IMR-90 (cell line): ENCODE measurements around the gene PGK2. TPM values are rescaled to one million over a fixed set of nuclear protein-coding genes. Genes with fewer than 3 reads are reported as not detected.

Source experiments
- ATAC-seq: fragments of 200-7000 bp; cut with Tn5 transposase; 2 replicates; pipeline ENCODE4 v1.9.1; 2020; ENCODE audit warnings: low read depth, mild to moderate bottlenecking, moderate library complexity
- BruUV-seq: library from RNA; stranded (reverse); fragments of 400-500 nt; replicated peaks from 2 replicates; lab custom pipeline; 2021; lab: Mats Ljungman, UMichigan
- CTCF ChIA-PET: fragments of 300-600 bp; formaldehyde crosslinking; extraction: SDS; loops from one replicate; lab custom pipeline; 2021; ENCODE audit warnings: antibody characterized with exemption; lab: Yijun Ruan, JAX
- POLR2A ChIA-PET: fragments of 300-600 bp; sonication (Branson Sonifier 250); formaldehyde crosslinking; loops from one replicate; lab custom pipeline; 2022; ENCODE audit warnings: antibody characterized with exemption; ENCODE audit not compliant: unreplicated experiment; lab: Charles Lee
- DNase-seq: peaks from one replicate; pipeline ENCODE4 v3.0.0; 2013
- H2AFZ ChIP-seq: replicated peaks from 2 replicates; pipeline ENCODE3; 2013; ENCODE audit warnings: low read length, mild to moderate bottlenecking; ENCODE audit not compliant: poor library complexity
- H2AK5ac ChIP-seq: 2 replicates; pipeline ENCODE4 v1.6.1; 2013; ENCODE audit warnings: low read depth, low read length, inconsistent platforms
- H2AK9ac ChIP-seq: replicated peaks from 2 replicates; pipeline ENCODE3; 2013; ENCODE audit warnings: mild to moderate bottlenecking, low read depth, low read length, moderate library complexity; ENCODE audit not compliant: poor library complexity
- H2BK120ac ChIP-seq: 2 replicates; pipeline ENCODE4 v1.6.1; 2013; ENCODE audit warnings: low read depth, low read length, inconsistent platforms
- H2BK15ac ChIP-seq: 3 replicates; pipeline ENCODE4 v1.6.1; 2013; ENCODE audit warnings: low read depth, low read length, inconsistent platforms
- H2BK20ac ChIP-seq: 2 replicates; pipeline ENCODE4 v1.6.1; 2013; ENCODE audit warnings: low read depth, mild to moderate bottlenecking, inconsistent platforms, low read length, moderate library complexity
- H2BK5ac ChIP-seq: 2 replicates; pipeline ENCODE4 v1.6.1; 2013; ENCODE audit warnings: mild to moderate bottlenecking, low read depth, low read length, inconsistent platforms; ENCODE audit not compliant: poor library complexity, severe bottlenecking
- H3K14ac ChIP-seq: replicated peaks from 2 replicates; pipeline ENCODE4 v1.6.1; 2013; ENCODE audit warnings: low read depth, low read length, inconsistent platforms
- H3K18ac ChIP-seq: 2 replicates; pipeline ENCODE4 v1.6.1; 2013; ENCODE audit warnings: low read depth, low read length, control low read depth
- H3K23ac ChIP-seq: 2 replicates; pipeline ENCODE4 v1.6.1; 2013; ENCODE audit warnings: low read depth, low read length, inconsistent platforms
- H3K27ac ChIP-seq: 2 replicates; pipeline ENCODE4 v1.5.1; 2013; ENCODE audit warnings: mild to moderate bottlenecking, control low read depth, low read length; ENCODE audit not compliant: insufficient read depth
- H3K27me3 ChIP-seq: 2 replicates; pipeline ENCODE4 v1.6.1; 2013; ENCODE audit warnings: low read length; ENCODE audit not compliant: control insufficient read depth, insufficient read depth
- H3K36me3 ChIP-seq: 2 replicates; pipeline ENCODE4 v1.6.1; 2013; ENCODE audit warnings: low read length, mixed read lengths; ENCODE audit not compliant: control insufficient read depth, insufficient read depth
- H3K4ac ChIP-seq: 2 replicates; pipeline ENCODE4 v1.6.1; 2013; ENCODE audit warnings: low read depth, low read length, inconsistent platforms
- H3K4me1 ChIP-seq: 2 replicates; pipeline ENCODE4 v1.6.1; 2013; ENCODE audit warnings: low read length, mixed read lengths; ENCODE audit not compliant: control insufficient read depth, insufficient read depth
- H3K4me2 ChIP-seq: 2 replicates; pipeline ENCODE4 v1.6.1; 2013; ENCODE audit warnings: low read depth, mild to moderate bottlenecking, control low read depth, low read length, moderate library complexity
- H3K4me3 ChIP-seq: 2 replicates; pipeline ENCODE4 v1.5.1; 2013; ENCODE audit warnings: low read depth, mild to moderate bottlenecking, control low read depth, low read length, moderate library complexity; ENCODE audit not compliant: insufficient read depth
- H3K56ac ChIP-seq: 2 replicates; pipeline ENCODE4 v1.6.1; 2013; ENCODE audit warnings: low read length, inconsistent platforms; ENCODE audit not compliant: insufficient read depth; ENCODE audit errors: extremely low read depth
- H3K79me1 ChIP-seq, 2 experiments: 2 replicates each; pipeline ENCODE4 v1.6.1; 2013; ENCODE audit warnings: low read length in 2 of 2, inconsistent platforms in 1 of 2, low read depth in 1 of 2
- H3K9ac ChIP-seq: 2 replicates; pipeline ENCODE4 v1.6.1; 2013; ENCODE audit warnings: low read depth, low read length, control low read depth
- H3K9me1 ChIP-seq: 2 replicates; pipeline ENCODE4 v1.6.1; 2013; ENCODE audit warnings: low read length, inconsistent platforms; ENCODE audit not compliant: insufficient read depth
- H3K9me3 ChIP-seq: 2 replicates; pipeline ENCODE4 v1.6.1; 2013; ENCODE audit warnings: low read length; ENCODE audit not compliant: control insufficient read depth, insufficient read depth
- H4K20me1 ChIP-seq: 2 replicates; pipeline ENCODE4 v1.6.1; 2013; ENCODE audit warnings: low read length, inconsistent platforms; ENCODE audit not compliant: insufficient read depth
- H4K5ac ChIP-seq: 2 replicates; pipeline ENCODE4 v1.6.1; 2013; ENCODE audit warnings: mild to moderate bottlenecking, low read depth, low read length, control low read depth
- H4K8ac ChIP-seq, 2 experiments: 2 replicates each; pipeline ENCODE4 v1.6.1; 2013; ENCODE audit warnings: low read depth in 2 of 2, low read length in 2 of 2, control low read depth in 1 of 2, inconsistent platforms in 1 of 2
- H4K91ac ChIP-seq: 2 replicates; pipeline ENCODE4 v1.6.1; 2013; ENCODE audit warnings: low read depth, low read length, inconsistent platforms; ENCODE audit not compliant: insufficient read depth
- BHLHE40 ChIP-seq: fragments of 150-350 bp; IDR thresholded peaks from 2 replicates; pipeline ENCODE4 v1.6.1; 2016; ENCODE audit warnings: mild to moderate bottlenecking, low read depth, low read length
- CEBPB ChIP-seq: IDR thresholded peaks from 2 replicates; pipeline ENCODE4 v1.6.1; 2012; ENCODE audit warnings: low read depth, low read length, improper control_type of control experiment
- CHD1 ChIP-seq: IDR thresholded peaks from 2 replicates; pipeline ENCODE4 v1.6.1; 2012; ENCODE audit warnings: low read depth, low read length, improper control_type of control experiment
- FOS ChIP-seq: fragments of 150-350 bp; IDR thresholded peaks from 2 replicates; pipeline ENCODE4 v1.6.1; 2016; ENCODE audit warnings: low read depth, low read length
- MAFK ChIP-seq: IDR thresholded peaks from 2 replicates; pipeline ENCODE4 v1.6.1; 2012; ENCODE audit warnings: low read depth, low read length, improper control_type of control experiment
- MAZ ChIP-seq: IDR thresholded peaks from 2 replicates; pipeline ENCODE4 v1.6.1; 2012; ENCODE audit warnings: low read depth, mild to moderate bottlenecking, low read length, improper control_type of control experiment, moderate library complexity, borderline replicate concordance
- MXI1 ChIP-seq: IDR thresholded peaks from 2 replicates; pipeline ENCODE4 v1.6.1; 2012; ENCODE audit warnings: low read depth, mild to moderate bottlenecking, low read length, moderate library complexity, borderline replicate concordance
- NFE2L2 ChIP-seq: fragments of 150-350 bp; IDR thresholded peaks from 2 replicates; pipeline ENCODE4 v1.6.1; 2016; ENCODE audit warnings: low read depth, mild to moderate bottlenecking, low read length
- POLR2A ChIP-seq: IDR thresholded peaks from 2 replicates; pipeline ENCODE4 v1.6.1; 2012; ENCODE audit warnings: mild to moderate bottlenecking, low read depth, low read length
- RAD21 ChIP-seq: IDR thresholded peaks from 2 replicates; pipeline ENCODE4 v1.6.1; 2012; ENCODE audit warnings: low read length, improper control_type of control experiment
- RCOR1 ChIP-seq: IDR thresholded peaks from 2 replicates; pipeline ENCODE4 v1.6.1; 2012; ENCODE audit warnings: mild to moderate bottlenecking, low read length, improper control_type of control experiment; ENCODE audit not compliant: insufficient replicate concordance
- RFX5 ChIP-seq: IDR thresholded peaks from 2 replicates; pipeline ENCODE4 v1.8.0; 2012; ENCODE audit warnings: low read depth, mild to moderate bottlenecking, low read length, moderate library complexity
- SMC3 ChIP-seq: fragments of 150-350 bp; IDR thresholded peaks from 2 replicates; pipeline ENCODE4 v1.6.1; 2016; ENCODE audit warnings: low read depth, mild to moderate bottlenecking, antibody characterized with exemption, low read length, moderate library complexity
- WGBS, 2 experiments: methylation state at CpG; one replicate each; pipeline versions ENCODE4 v1.1.5 to v1.1.7; 2013; ENCODE audit warnings: missing lambda C conversion rate in 2 of 2; ENCODE audit not compliant: insufficient read length in 1 of 2; ENCODE audit errors: extremely low coverage in 2 of 2; 5-methylcytosine and 5-hydroxymethylcytosine counted together
- dilution Hi-C: fragments of 300-500 bp; cut with HindIII; formaldehyde crosslinking; loops from one replicate; pipeline ENCODE4 v1.14.3; 2018; ENCODE audit warnings: low sequenced_read_pairs; ENCODE audit not compliant: unreplicated experiment
- in situ Hi-C: fragments of 300-500 bp; cut with MboI; formaldehyde crosslinking; loops from 3 replicates; pipeline ENCODE4 v1.14.3; 2019; ENCODE audit warnings: low sequenced_read_pairs, inconsistent platforms, mixed read lengths
- intact Hi-C: fragments of 100-400 bp; cut with micrococcal nuclease; formaldehyde crosslinking; loops from 2 replicates; pipeline ENCODE4 v1.10.0; 2022
- polyA plus RNA-seq, 3 experiments: library from polyadenylated mRNA; depleted of rRNA; stranded (reverse); fragments of >200 nt; gene quantifications; 2 replicates each; pipeline ENCODE4 v1.2.3, GENCODE V29; 2012; ENCODE audit warnings: low replicate concordance in 1 of 3
- total RNA-seq: library from RNA; depleted of rRNA; stranded (reverse); fragments of >200 nt; gene quantifications from 2 replicates; pipeline ENCODE4 v1.2.3, GENCODE V29; 2012
- TF ChIP-seq, protein P1 (sequence below): fragments of 150-350 bp; IDR thresholded peaks from 2 replicates; pipeline ENCODE4 v1.6.1; 2017; ENCODE audit warnings: mild to moderate bottlenecking, antibody characterized with exemption, low read length, low read depth
- TF ChIP-seq, protein P2 (sequence below): fragments of 150-350 bp; IDR thresholded peaks from 2 replicates; pipeline ENCODE4 v1.6.1; 2016; ENCODE audit warnings: low read depth, mild to moderate bottlenecking, low read length, moderate library complexity, borderline replicate concordance
- TF ChIP-seq, protein P3 (sequence below): conservative IDR thresholded peaks from 2 replicates; pipeline ENCODE4 v1.5.1; 2012; ENCODE audit warnings: mild to moderate bottlenecking, low read depth, low read length, improper control_type of control experiment

The PGK2 gene
- total and polyA plus RNA-seq, 2 of the 4 experiments (the other 2 are of a cell fraction), result not detected

DNA sequence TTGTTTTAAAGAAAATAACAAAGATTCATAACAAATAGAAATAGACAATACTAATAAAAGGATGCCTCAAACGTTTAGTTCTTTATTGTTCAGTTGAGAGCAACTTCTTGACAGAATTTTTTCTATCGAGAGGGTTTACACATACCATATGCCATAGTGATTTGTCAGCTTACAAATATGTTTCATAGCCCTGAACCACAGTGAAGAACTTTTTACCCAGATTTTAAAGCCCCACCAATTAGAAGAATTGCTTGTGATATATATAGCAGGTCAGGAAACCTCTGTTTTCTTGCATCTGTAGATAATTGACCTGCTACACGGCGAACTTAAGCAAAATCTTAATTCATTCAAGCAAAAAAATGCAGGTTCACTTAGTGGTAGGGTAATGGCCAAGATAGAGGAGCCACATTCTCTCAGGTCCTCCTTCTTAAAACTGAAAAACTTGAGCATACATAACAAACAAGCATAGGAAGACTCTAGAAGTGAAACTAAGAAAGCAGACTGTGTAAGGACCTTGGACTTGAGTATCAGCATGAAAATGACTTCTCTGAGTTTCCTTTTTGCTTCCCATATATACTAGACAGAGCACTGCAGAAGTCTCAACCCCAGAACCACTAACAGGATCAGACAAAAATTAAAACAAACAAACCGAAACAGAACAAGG is 39.8 kb upstream of the PGK2 start:
- H2BK15ac ChIP-seq, result no peak overlapping the region
- no peaks in the 10 kb centered on the region for H3K9me1 ChIP-seq
- no peaks in the 10 kb centered on the region for H3K9me3 ChIP-seq
- H3K27me3 ChIP-seq, result no peaks in the 10 kb centered on the region
- ATAC-seq (no peak), DNase-seq (no peak)
- POLR2A ChIA-PET, result no interaction called here
- CTCF ChIA-PET, result interaction anchor here (1.4 kb wide), 1 partner anchor 11 kb away, joined by 3 read pairs; no protein-coding TSS in a partner anchor
- H4K8ac ChIP-seq, result no peak overlapping the region
- H3K18ac ChIP-seq, result no peak overlapping the region
- in situ Hi-C loops, result loop anchor here (25.0 kb wide), 1 partner anchor 290 kb away; no protein-coding TSS in a partner anchor
- no peak overlapping the region for H3K4ac ChIP-seq
- TF ChIP-seq, protein P1, sequence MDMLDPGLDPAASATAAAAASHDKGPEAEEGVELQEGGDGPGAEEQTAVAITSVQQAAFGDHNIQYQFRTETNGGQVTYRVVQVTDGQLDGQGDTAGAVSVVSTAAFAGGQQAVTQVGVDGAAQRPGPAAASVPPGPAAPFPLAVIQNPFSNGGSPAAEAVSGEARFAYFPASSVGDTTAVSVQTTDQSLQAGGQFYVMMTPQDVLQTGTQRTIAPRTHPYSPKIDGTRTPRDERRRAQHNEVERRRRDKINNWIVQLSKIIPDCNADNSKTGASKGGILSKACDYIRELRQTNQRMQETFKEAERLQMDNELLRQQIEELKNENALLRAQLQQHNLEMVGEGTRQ, result no peak
- TF ChIP-seq MXI1 (no peak), POLR2A (no peak), NFE2L2 (no peak), MAFK (no peak), MAZ (no peak), RAD21 (no peak), RFX5 (no peak), CHD1 (no peak), RCOR1 (no peak), BHLHE40 (no peak), FOS (no peak), SMC3 (no peak), CEBPB (no peak)
- TF ChIP-seq, protein P2, sequence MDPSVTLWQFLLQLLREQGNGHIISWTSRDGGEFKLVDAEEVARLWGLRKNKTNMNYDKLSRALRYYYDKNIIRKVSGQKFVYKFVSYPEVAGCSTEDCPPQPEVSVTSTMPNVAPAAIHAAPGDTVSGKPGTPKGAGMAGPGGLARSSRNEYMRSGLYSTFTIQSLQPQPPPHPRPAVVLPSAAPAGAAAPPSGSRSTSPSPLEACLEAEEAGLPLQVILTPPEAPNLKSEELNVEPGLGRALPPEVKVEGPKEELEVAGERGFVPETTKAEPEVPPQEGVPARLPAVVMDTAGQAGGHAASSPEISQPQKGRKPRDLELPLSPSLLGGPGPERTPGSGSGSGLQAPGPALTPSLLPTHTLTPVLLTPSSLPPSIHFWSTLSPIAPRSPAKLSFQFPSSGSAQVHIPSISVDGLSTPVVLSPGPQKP, result no peak
- TF ChIP-seq, protein P3, sequence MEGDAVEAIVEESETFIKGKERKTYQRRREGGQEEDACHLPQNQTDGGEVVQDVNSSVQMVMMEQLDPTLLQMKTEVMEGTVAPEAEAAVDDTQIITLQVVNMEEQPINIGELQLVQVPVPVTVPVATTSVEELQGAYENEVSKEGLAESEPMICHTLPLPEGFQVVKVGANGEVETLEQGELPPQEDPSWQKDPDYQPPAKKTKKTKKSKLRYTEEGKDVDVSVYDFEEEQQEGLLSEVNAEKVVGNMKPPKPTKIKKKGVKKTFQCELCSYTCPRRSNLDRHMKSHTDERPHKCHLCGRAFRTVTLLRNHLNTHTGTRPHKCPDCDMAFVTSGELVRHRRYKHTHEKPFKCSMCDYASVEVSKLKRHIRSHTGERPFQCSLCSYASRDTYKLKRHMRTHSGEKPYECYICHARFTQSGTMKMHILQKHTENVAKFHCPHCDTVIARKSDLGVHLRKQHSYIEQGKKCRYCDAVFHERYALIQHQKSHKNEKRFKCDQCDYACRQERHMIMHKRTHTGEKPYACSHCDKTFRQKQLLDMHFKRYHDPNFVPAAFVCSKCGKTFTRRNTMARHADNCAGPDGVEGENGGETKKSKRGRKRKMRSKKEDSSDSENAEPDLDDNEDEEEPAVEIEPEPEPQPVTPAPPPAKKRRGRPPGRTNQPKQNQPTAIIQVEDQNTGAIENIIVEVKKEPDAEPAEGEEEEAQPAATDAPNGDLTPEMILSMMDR, result no peak
- H2AK9ac ChIP-seq, result no peak overlapping the region
- no peak overlapping the region for H3K14ac ChIP-seq
- no TSS peak for BruUV-seq
- no peak overlapping the region for H3K9ac ChIP-seq
- no peak overlapping the region for H3K56ac ChIP-seq
- intact Hi-C loops, result no loop called here
- H4K5ac ChIP-seq, result no peak overlapping the region
- no peak overlapping the region for H2BK120ac ChIP-seq
- H2BK5ac ChIP-seq, result no peak overlapping the region
- WGBS, 2 experiments, result no CpG with 5 or more reads among the region's 5 CpGs
- H3K4me1 ChIP-seq, result no peaks in the 10 kb centered on the region
- H3K36me3 ChIP-seq, result no peaks in the 10 kb centered on the region
- no peaks in the 10 kb centered on the region for H4K20me1 ChIP-seq
- no peak overlapping the region for H2AK5ac ChIP-seq
- H4K91ac ChIP-seq, result no peak overlapping the region
- dilution Hi-C loops, result no loop called here
- H3K23ac ChIP-seq, result no peak overlapping the region
- no peak overlapping the region for H3K4me3 ChIP-seq
- H3K4me2 ChIP-seq, result no peak overlapping the region
- H2AFZ ChIP-seq, result no peak overlapping the region
- H2BK20ac ChIP-seq, result no peak overlapping the region
- H3K79me1 ChIP-seq, result no peaks in the 10 kb centered on the region
- H3K27ac ChIP-seq, result no peak overlapping the region
